Measurements from ENCODE around the gene LGALS9.
"Not testable (repeated sequence)": the region's sequence is repeated elsewhere in the genome, so short reads cannot be mapped to it uniquely, and the experiment has no call there.

LGALS9 gene

DNA sequence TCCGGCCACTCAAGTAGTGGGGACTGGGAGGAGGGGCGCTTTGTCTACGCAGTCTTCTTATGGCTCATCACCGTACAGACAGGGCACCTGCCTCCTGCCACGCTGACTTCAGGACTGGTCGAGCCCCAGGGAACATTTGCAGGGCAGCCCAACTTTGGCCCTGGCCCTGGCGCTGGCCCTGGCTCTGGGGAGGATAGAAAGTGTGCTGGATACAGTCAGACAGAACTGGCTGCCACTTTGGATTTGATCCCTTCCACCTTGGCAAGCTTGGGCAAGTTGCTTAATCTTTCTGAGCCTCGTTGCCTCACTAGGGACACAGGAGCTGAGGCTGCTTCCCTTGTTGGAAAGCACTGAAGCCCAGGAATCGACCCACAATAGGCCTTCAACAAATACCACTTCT, 13.6 kb downstream of the LGALS9 start:
- H3K36me3 ChIP-seq (ENCODE audit: control insufficient read depth, insufficient read depth, low read length): no peaks in the 10 kb centered on the region
- no peaks in the 10 kb centered on the region for H3K79me2 ChIP-seq
- H3K9me3 ChIP-seq (ENCODE audit: control insufficient read depth, low read length): no peaks in the 10 kb centered on the region
- H3K27ac ChIP-seq: no peak overlapping the region
- H3K4me3 ChIP-seq (ENCODE audit: low read depth, low read length): no peak overlapping the region
- H3K9ac ChIP-seq: no peak overlapping the region
- H3K4me2 ChIP-seq (ENCODE audit: low read length): no peak overlapping the region
- TF ChIP-seq, protein P1, sequence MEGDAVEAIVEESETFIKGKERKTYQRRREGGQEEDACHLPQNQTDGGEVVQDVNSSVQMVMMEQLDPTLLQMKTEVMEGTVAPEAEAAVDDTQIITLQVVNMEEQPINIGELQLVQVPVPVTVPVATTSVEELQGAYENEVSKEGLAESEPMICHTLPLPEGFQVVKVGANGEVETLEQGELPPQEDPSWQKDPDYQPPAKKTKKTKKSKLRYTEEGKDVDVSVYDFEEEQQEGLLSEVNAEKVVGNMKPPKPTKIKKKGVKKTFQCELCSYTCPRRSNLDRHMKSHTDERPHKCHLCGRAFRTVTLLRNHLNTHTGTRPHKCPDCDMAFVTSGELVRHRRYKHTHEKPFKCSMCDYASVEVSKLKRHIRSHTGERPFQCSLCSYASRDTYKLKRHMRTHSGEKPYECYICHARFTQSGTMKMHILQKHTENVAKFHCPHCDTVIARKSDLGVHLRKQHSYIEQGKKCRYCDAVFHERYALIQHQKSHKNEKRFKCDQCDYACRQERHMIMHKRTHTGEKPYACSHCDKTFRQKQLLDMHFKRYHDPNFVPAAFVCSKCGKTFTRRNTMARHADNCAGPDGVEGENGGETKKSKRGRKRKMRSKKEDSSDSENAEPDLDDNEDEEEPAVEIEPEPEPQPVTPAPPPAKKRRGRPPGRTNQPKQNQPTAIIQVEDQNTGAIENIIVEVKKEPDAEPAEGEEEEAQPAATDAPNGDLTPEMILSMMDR (IDR thresholded peaks at IDR 0.05): no peak
- no peaks in the 10 kb centered on the region for H3K27me3 ChIP-seq (ENCODE audit: control insufficient read depth, insufficient read depth, low read length)
- H2AFZ ChIP-seq: no peak overlapping the region
- no peaks in the 10 kb centered on the region for H3K4me1 ChIP-seq

GRCh38 chr17:27645621-27646020, 14.6 kb downstream of the LGALS9 start:
- H3K27me3 ChIP-seq (ENCODE audit: control insufficient read depth, insufficient read depth, low read length); H3K79me2 ChIP-seq; H3K9me3 ChIP-seq (ENCODE audit: control insufficient read depth, low read length); H2AFZ ChIP-seq; H3K27ac ChIP-seq; H3K4me3 ChIP-seq (ENCODE audit: low read depth, low read length); H3K9ac ChIP-seq; H3K36me3 ChIP-seq (ENCODE audit: control insufficient read depth, insufficient read depth, low read length); H3K4me2 ChIP-seq (ENCODE audit: low read length); H3K4me1 ChIP-seq: not testable (repeated sequence)

GRCh38 chr17:27646232-27646631, 15.2 kb downstream of the LGALS9 start:
- TF ChIP-seq, protein P1 (IDR thresholded peaks at IDR 0.05): no peak
- Histone ChIP-seq H3K4me2 (ENCODE audit: low read length) (no peak overlapping the region), H3K79me2 (no peaks in the 10 kb centered on the region), H3K27ac (no peak overlapping the region), H2AFZ (no peak overlapping the region), H3K36me3 (ENCODE audit: control insufficient read depth, insufficient read depth, low read length) (no peaks in the 10 kb centered on the region), H3K4me3 (ENCODE audit: low read depth, low read length) (no peak overlapping the region), H3K9me3 (ENCODE audit: control insufficient read depth, low read length) (no peaks in the 10 kb centered on the region), H3K4me1 (no peaks in the 10 kb centered on the region), H3K27me3 (ENCODE audit: control insufficient read depth, insufficient read depth, low read length) (no peaks in the 10 kb centered on the region), H3K9ac (no peak overlapping the region)

DNA sequence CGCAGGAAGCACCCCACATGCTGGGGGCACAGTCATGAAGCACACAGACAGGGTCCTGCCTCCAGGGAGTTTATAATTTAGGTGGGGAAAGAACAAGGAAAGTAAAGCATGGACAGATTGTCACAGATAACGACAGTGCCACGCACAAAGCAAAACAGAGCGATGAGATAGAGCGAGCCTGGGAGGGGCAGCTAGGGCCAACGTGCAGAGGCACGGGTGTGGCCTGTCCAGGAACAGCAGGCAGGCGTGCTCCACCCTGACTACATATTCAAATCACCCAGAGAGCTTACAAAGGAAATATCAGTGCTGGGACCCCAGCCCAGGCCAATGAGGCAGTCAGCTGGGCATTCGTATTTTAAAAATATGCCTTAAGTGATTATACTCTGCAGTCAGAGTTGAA, 16.8 kb downstream of the LGALS9 start:
- no peak overlapping the region for H3K27ac ChIP-seq
- H3K4me2 ChIP-seq (ENCODE audit: low read length): no peak overlapping the region
- TF ChIP-seq, protein P1 (IDR thresholded peaks at IDR 0.05): no peak
- no peak overlapping the region for H3K4me3 ChIP-seq (ENCODE audit: low read depth, low read length)
- no peaks in the 10 kb centered on the region for H3K4me1 ChIP-seq
- H3K36me3 ChIP-seq (ENCODE audit: control insufficient read depth, insufficient read depth, low read length): no peaks in the 10 kb centered on the region
- H3K9me3 ChIP-seq (ENCODE audit: control insufficient read depth, low read length): no peaks in the 10 kb centered on the region
- H3K27me3 ChIP-seq (ENCODE audit: control insufficient read depth, insufficient read depth, low read length): no peaks in the 10 kb centered on the region
- no peak overlapping the region for H2AFZ ChIP-seq
- no peak overlapping the region for H3K9ac ChIP-seq
- H3K79me2 ChIP-seq: no peaks in the 10 kb centered on the region

- not testable (repeated sequence) for H3K27ac ChIP-seq; H2AFZ ChIP-seq; H3K4me1 ChIP-seq; H3K36me3 ChIP-seq (ENCODE audit: control insufficient read depth, insufficient read depth, low read length); H3K9ac ChIP-seq; H3K4me2 ChIP-seq (ENCODE audit: low read length); H3K27me3 ChIP-seq (ENCODE audit: control insufficient read depth, insufficient read depth, low read length); H3K79me2 ChIP-seq; H3K4me3 ChIP-seq (ENCODE audit: low read depth, low read length); H3K9me3 ChIP-seq (ENCODE audit: control insufficient read depth, low read length)
These were observed 18.2 kb downstream of the LGALS9 start for GRCh38 chr17:27649111-27649571.

DNA sequence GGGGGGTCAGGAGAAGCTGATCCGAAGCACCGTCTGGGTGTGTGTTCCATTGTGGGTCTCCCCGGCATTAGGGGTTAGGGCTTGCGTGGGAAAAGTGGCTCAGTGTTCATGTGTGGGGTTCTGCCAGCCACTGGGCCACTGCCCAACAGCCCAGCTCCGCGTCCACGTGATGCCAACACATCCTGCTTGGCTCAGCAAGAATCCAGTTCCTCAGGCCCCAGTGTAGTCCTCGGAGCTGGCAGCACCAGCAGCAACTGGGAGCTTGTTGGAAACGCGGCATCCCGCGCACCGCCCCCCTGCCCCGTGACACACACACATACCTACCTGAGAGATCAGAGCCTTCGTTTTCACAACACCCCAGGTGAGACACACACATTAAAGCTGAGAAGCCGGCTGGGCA, 18.9 kb downstream of the LGALS9 start:
- H2AFZ ChIP-seq: no peak overlapping the region
- H3K4me2 ChIP-seq (ENCODE audit: low read length): no peak overlapping the region
- no peak overlapping the region for H3K27ac ChIP-seq
- H3K27me3 ChIP-seq (ENCODE audit: control insufficient read depth, insufficient read depth, low read length): no peaks in the 10 kb centered on the region
- H3K4me3 ChIP-seq (ENCODE audit: low read depth, low read length): no peak overlapping the region
- no peak overlapping the region for H3K9ac ChIP-seq
- H3K79me2 ChIP-seq: no peaks in the 10 kb centered on the region
- no peaks in the 10 kb centered on the region for H3K9me3 ChIP-seq (ENCODE audit: control insufficient read depth, low read length)
- TF ChIP-seq, protein P1 (IDR thresholded peaks at IDR 0.05): no peak
- H3K4me1 ChIP-seq: no peaks in the 10 kb centered on the region
- no peaks in the 10 kb centered on the region for H3K36me3 ChIP-seq (ENCODE audit: control insufficient read depth, insufficient read depth, low read length)
